GM18526 (cell line): ENCODE measurements around the gene DNAAF1.

Experiments
- POLR2A ChIP-seq: IDR thresholded peaks from 3 replicates; pipeline ENCODE4 v1.6.1; 2011; ENCODE audit not compliant: insufficient read length; ENCODE audit errors: extremely low read depth

DNAAF1 gene

GRCh38 chr16:84166796-84167695 is 21.9 kb downstream of the DNAAF1 start:
- no peak for TF ChIP-seq POLR2A

GRCh38 chr16:84169765-84170310 is 24.7 kb downstream of the DNAAF1 start:
- no peak for TF ChIP-seq POLR2A

GRCh38 chr16:84174396-84174795 is 29.3 kb downstream of the DNAAF1 start:
- TF ChIP-seq POLR2A, result no peak

- TF ChIP-seq POLR2A, result no peak
Measured at GRCh38 chr16:84175350-84176081, 30.4 kb downstream of the DNAAF1 start.

- no peak for TF ChIP-seq POLR2A
Measured at GRCh38 chr16:84176192-84177053, 31.3 kb downstream of the DNAAF1 start.

- no peak for TF ChIP-seq POLR2A
Measured at GRCh38 chr16:84177741-84178073, 32.6 kb downstream of the DNAAF1 start.

- TF ChIP-seq POLR2A, result no peak
Measured at GRCh38 chr16:84178146-84178765, 33.1 kb downstream of the DNAAF1 start.

GRCh38 chr16:84178892-84179611 is 33.9 kb downstream of the DNAAF1 start:
- no peak for TF ChIP-seq POLR2A

GRCh38 chr16:84179612-84180320 is 34.7 kb downstream of the DNAAF1 start:
- no peak for TF ChIP-seq POLR2A

- no peak for TF ChIP-seq POLR2A
Measured at GRCh38 chr16:84180519-84181140, 35.5 kb downstream of the DNAAF1 start.

GRCh38 chr16:84181144-84181915 is 36.2 kb downstream of the DNAAF1 start:
- no peak for TF ChIP-seq POLR2A

GRCh38 chr16:84182104-84182503 is 37.0 kb downstream of the DNAAF1 start:
- no peak for TF ChIP-seq POLR2A
